B cell (primary cell): Measurements from ENCODE around the gene CREB3L4. TPM values are rescaled to one million over a fixed set of nuclear protein-coding genes. Genes with fewer than 3 reads are reported as not detected.

Experiments used
- ATAC-seq: fragments of 200-7000 bp; cut with Tn5 transposase; one replicate; pipeline ENCODE4 v1.10.0; 2021; ENCODE audit warnings: low read depth, mild to moderate bottlenecking, moderate number of reproducible peaks, moderate library complexity
- CTCF ChIA-PET: fragments of 350-600 bp; sonication (Branson Sonifier 250); formaldehyde crosslinking; loops from one replicate; lab custom pipeline; 2021; ENCODE audit warnings: antibody characterized with exemption, inconsistent platforms; lab: Charles Lee
- POLR2A ChIA-PET: fragments of 350-600 bp; sonication (Branson Sonifier 250); formaldehyde crosslinking; loops from one replicate; lab custom pipeline; 2021; ENCODE audit warnings: antibody characterized with exemption; lab: Charles Lee
- DNase-seq: peaks from one replicate; pipeline ENCODE4 v3.0.0; 2013
- H2AFZ ChIP-seq: 2 replicates; pipeline ENCODE4 v1.6.1; 2012; ENCODE audit warnings: mild to moderate bottlenecking, low read depth, low read length; ENCODE audit not compliant: insufficient read depth, poor library complexity, severe bottlenecking
- H3K27ac ChIP-seq, 2 donors: 1 replicate in 1 of 2; 2 replicates in 1 of 2; pipeline ENCODE4 v1.5.1; 2012 to 2013; ENCODE audit warnings: low read length in 2 of 2, mild to moderate bottlenecking in 2 of 2, moderate library complexity in 1 of 2
- H3K27me3 ChIP-seq, 4 experiments: fragments of 200-600 bp in 1 of 4; sonication (generic) in 1 of 4; replicated peaks in 1 of 4; 1 replicate in 2 of 4; 2 replicates in 2 of 4; pipeline versions ENCODE4 v1.6.1 to v1.7.0; 2013 to 2016; ENCODE audit warnings: low read length in 3 of 4, mild to moderate bottlenecking in 2 of 4, mixed read lengths in 1 of 4, moderate library complexity in 1 of 4; ENCODE audit not compliant: insufficient read depth in 4 of 4, control insufficient read depth in 3 of 4; ENCODE audit errors: control extremely low read depth in 1 of 4
- H3K36me3 ChIP-seq, 2 experiments: replicated peaks in 1 of 2; 1 replicate in 1 of 2; 2 replicates in 1 of 2; pipeline versions ENCODE4 v1.6.1 to v1.7.1; 2013; ENCODE audit warnings: low read length in 1 of 2; ENCODE audit not compliant: insufficient read depth in 2 of 2, control insufficient read depth in 1 of 2; ENCODE audit errors: control extremely low read depth in 1 of 2, extremely low read depth in 1 of 2
- H3K4me1 ChIP-seq, 2 donors: fragments of 200-600 bp in 1 of 2; sonication (generic) in 1 of 2; 1 replicate in 1 of 2; 2 replicates in 1 of 2; pipeline versions ENCODE4 v1.5.1 to v1.6.1; 2013 to 2017; ENCODE audit warnings: low read length in 2 of 2; ENCODE audit not compliant: control insufficient read depth in 2 of 2, insufficient read depth in 2 of 2
- H3K4me2 ChIP-seq: replicated peaks from 2 replicates; pipeline ENCODE3; 2012; ENCODE audit warnings: mild to moderate bottlenecking, low read depth, low read length; ENCODE audit not compliant: poor library complexity, severe bottlenecking
- H3K4me3 ChIP-seq, 5 experiments: fragments of 200-600 bp in 1 of 5; sonication (generic) in 1 of 5; 1 replicate in 3 of 5; 2 replicates in 2 of 5; pipeline versions ENCODE4 v1.5.1 to v1.7.0; 2011 to 2016; ENCODE audit warnings: low read length in 4 of 5, mild to moderate bottlenecking in 4 of 5, low read depth in 2 of 5, control low read depth in 1 of 5, moderate library complexity in 1 of 5; ENCODE audit not compliant: insufficient read depth in 1 of 5; ENCODE audit errors: control extremely low read depth in 1 of 5, extremely low read depth in 1 of 5
- H3K79me2 ChIP-seq: fragments of 200-600 bp; sonication (generic); one replicate; pipeline ENCODE4 v1.6.0; 2016; ENCODE audit warnings: low read length; ENCODE audit not compliant: control insufficient read depth, insufficient read depth
- H3K9ac ChIP-seq: fragments of 200-600 bp; sonication (generic); 2 replicates; pipeline ENCODE4 v1.6.1; 2017; ENCODE audit warnings: mild to moderate bottlenecking, low read length, moderate library complexity
- H3K9me3 ChIP-seq, 3 donors: one replicate each; pipeline versions ENCODE4 v1.6.1 to v1.7.1; 2013; ENCODE audit warnings: low read length in 2 of 3; ENCODE audit not compliant: control insufficient read depth in 2 of 3, insufficient read depth in 1 of 3; ENCODE audit errors: control extremely low read depth in 1 of 3
- H4K20me1 ChIP-seq: 2 replicates; pipeline ENCODE4 v1.6.0; 2012; ENCODE audit warnings: mild to moderate bottlenecking, low read length; ENCODE audit not compliant: insufficient read depth, control insufficient read depth, poor library complexity, severe bottlenecking
- H3K27ac Mint-ChIP-seq: one replicate; pipeline ENCODE4 v1.8.0; 2021; ENCODE audit warnings: mixed read lengths
- H3K27me3 Mint-ChIP-seq: one replicate; pipeline ENCODE4 v1.8.0; 2021; ENCODE audit warnings: mixed read lengths
- H3K4me1 Mint-ChIP-seq: one replicate; pipeline ENCODE4 v1.8.0; 2021; ENCODE audit warnings: mixed read lengths
- H3K4me3 Mint-ChIP-seq: one replicate; pipeline ENCODE4 v1.8.0; 2021; ENCODE audit warnings: mixed read lengths
- H3K9me3 Mint-ChIP-seq: one replicate; pipeline ENCODE4 v1.8.0; 2022; ENCODE audit warnings: mixed read lengths; ENCODE audit not compliant: insufficient read depth
- EZH2 ChIP-seq: IDR thresholded peaks from 2 replicates; pipeline ENCODE4 v1.6.1; 2012; ENCODE audit warnings: borderline replicate concordance, low read depth, mild to moderate bottlenecking, moderate library complexity, low read length; ENCODE audit not compliant: insufficient read depth, poor library complexity, severe bottlenecking
- WGBS: methylation state at CpG from one replicate; pipeline ENCODE4 v1.1.5; 2013; ENCODE audit warnings: missing lambda C conversion rate; ENCODE audit not compliant: insufficient coverage; 5-methylcytosine and 5-hydroxymethylcytosine counted together
- intact Hi-C: fragments of 100-400 bp; cut with micrococcal nuclease; formaldehyde crosslinking; loops from one replicate; pipeline ENCODE4 v1.10.0; 2022
- polyA plus RNA-seq: library from polyadenylated mRNA; depleted of rRNA; stranded (reverse); fragments of >200 nt; gene quantifications from 2 replicates; pipeline ENCODE4 v1.2.3, GENCODE V29; 2012
- total RNA-seq, 2 donors: library from RNA; stranded (reverse); fragments of 120-200 nt in 1 of 2; gene quantifications; 1 replicate in 1 of 2; 2 replicates in 1 of 2; pipeline versions ENCODE4 v1.2.3 to v1.2.4, GENCODE V29; 2013 to 2022
- TF ChIP-seq, protein P1 (sequence below): fragments of 200-600 bp; IDR thresholded peaks from one replicate; pipeline ENCODE4 v1.8.0; 2022; ENCODE audit warnings: antibody characterized with exemption, mild to moderate bottlenecking

CREB3L4 gene
- total and polyA plus RNA-seq, 2 donors (not counting 1 experiment from before 2014, with no cell fraction given), result 21.8 to 28.1 TPM

DNA sequence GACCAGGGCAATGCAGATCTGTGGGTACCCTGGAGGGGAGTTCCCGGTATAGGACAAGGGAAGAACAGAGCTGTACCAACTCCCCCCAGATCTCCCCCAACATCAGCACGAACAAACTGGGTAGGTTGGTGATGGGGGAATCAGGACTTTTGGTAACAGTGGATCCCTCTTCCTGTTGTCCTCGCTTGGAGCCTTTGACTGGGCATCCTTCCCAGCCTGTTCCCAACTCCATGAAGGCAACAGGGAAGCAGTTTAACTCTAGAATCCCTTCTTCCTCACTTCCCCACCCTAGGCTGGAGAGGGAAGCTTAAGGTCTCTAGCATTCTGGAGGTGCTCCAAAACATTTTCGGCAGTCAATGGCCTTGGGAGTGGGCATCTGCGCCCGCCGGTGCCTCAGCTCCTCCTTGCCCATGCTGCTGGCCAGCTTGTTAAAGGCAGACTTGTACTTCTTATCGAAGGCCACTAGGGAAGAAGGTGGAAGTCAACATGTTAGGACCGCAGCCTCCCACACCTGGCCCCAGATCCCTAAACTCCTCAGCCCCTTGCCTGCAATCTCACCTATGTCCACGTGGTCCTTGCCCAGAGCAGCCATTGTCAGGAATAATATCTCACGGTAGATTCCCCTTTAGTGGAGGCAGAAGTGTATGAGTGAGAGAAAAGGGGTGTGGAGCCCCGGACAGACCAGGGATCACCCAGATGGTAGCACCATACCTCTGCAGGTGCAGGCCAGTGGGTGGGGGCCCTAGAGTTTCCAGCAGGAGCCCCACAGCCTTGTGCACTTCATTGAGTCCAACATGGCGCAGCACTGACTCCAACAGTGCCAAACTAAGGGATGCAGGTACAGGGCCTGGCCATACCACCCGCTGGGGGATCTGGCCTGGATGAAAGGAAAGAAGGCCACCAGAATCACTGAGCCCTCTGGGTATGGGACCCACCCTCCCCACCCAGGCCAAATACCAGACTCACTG, 37.4 kb upstream of the CREB3L4 start:
- H3K27ac Mint-ChIP-seq, result no peak overlapping the region
- H3K27me3 ChIP-seq, result no peaks in the 10 kb centered on the region
- no peaks in the 10 kb centered on the region for H3K27me3 Mint-ChIP-seq
- H2AFZ ChIP-seq, result no peak overlapping the region
- no peak for DNase-seq
- peaks cover 6 to 10% of the 10 kb centered on the region in 2 donors for H3K4me1 ChIP-seq
- no peak overlapping the region for H3K27ac ChIP-seq
- peaks cover 24% of the 10 kb centered on the region for H4K20me1 ChIP-seq
- no peak overlapping the region for H3K9ac ChIP-seq
- H3K9me3 ChIP-seq, result no peaks in the 10 kb centered on the region
- 97% methylated on average over 7 of the region's 14 CpGs for WGBS
- H3K4me3 Mint-ChIP-seq, result no peak overlapping the region
- H3K4me2 ChIP-seq, result no peak overlapping the region
- ATAC-seq, result no peak
- peaks cover 2% of the 10 kb centered on the region for H3K4me1 Mint-ChIP-seq
- ChIA-PET CTCF (interaction anchor here (1.1 to 1.3 kb wide), 2 partner anchors 14 to 133 kb away, joined by 3 to 5 read pairs; no protein-coding TSS in a partner anchor), POLR2A (no interaction called here)
- TF ChIP-seq, protein P1, sequence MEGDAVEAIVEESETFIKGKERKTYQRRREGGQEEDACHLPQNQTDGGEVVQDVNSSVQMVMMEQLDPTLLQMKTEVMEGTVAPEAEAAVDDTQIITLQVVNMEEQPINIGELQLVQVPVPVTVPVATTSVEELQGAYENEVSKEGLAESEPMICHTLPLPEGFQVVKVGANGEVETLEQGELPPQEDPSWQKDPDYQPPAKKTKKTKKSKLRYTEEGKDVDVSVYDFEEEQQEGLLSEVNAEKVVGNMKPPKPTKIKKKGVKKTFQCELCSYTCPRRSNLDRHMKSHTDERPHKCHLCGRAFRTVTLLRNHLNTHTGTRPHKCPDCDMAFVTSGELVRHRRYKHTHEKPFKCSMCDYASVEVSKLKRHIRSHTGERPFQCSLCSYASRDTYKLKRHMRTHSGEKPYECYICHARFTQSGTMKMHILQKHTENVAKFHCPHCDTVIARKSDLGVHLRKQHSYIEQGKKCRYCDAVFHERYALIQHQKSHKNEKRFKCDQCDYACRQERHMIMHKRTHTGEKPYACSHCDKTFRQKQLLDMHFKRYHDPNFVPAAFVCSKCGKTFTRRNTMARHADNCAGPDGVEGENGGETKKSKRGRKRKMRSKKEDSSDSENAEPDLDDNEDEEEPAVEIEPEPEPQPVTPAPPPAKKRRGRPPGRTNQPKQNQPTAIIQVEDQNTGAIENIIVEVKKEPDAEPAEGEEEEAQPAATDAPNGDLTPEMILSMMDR, result no peak
- no peak for TF ChIP-seq EZH2
- no peak overlapping the region for H3K4me3 ChIP-seq
- H3K36me3 ChIP-seq, result peaks cover 0 to 55% of the 10 kb centered on the region in 2 experiments
- peaks cover 5% of the 10 kb centered on the region for H3K79me2 ChIP-seq
- intact Hi-C loops, result no loop called here
- no peaks in the 10 kb centered on the region for H3K9me3 Mint-ChIP-seq
